HK-2 (cell line): Measurements from ENCODE around the gene KCNH1.
A peak's percentile ranks its signal among the peaks of the same experiment; 100 is the strongest.
"Not testable (repeated sequence)": the region's sequence is repeated elsewhere in the genome, so short reads cannot be mapped to it uniquely, and the experiment has no call there.

Source experiments
- DNase-seq: peaks from one replicate; pipeline ENCODE4 v3.0.0-alpha.2; 2018; ENCODE audit not compliant: unreplicated experiment

KCNH1 gene

GRCh38 chr1:211101481-211101880 lies 32.5 kb downstream of the KCNH1 start:
- DNase-seq, result no peak

- no peak for DNase-seq
These were observed 34.6 kb downstream of the KCNH1 start for GRCh38 chr1:211099393-211099792.

GRCh38 chr1:211095381-211095780 lies 38.6 kb downstream of the KCNH1 start:
- no peak for DNase-seq

GRCh38 chr1:211092955-211093354 lies 41.0 kb downstream of the KCNH1 start:
- no peak for DNase-seq

- DNase-seq, result no peak
These were observed 42.1 kb downstream of the KCNH1 start for GRCh38 chr1:211091867-211092266.

GRCh38 chr1:211089536-211089935 lies 44.4 kb downstream of the KCNH1 start:
- DNase-seq, result no peak

- DNase-seq, result no peak
These were observed 45.8 kb downstream of the KCNH1 start for GRCh38 chr1:211088156-211088555.

GRCh38 chr1:211082824-211083223 lies 51.1 kb downstream of the KCNH1 start:
- DNase-seq, result no peak

- DNase-seq, result not testable (repeated sequence)
These were observed 52.5 kb downstream of the KCNH1 start for GRCh38 chr1:211081447-211081846.

- no peak for DNase-seq
These were observed 65.0 kb downstream of the KCNH1 start for GRCh38 chr1:211068976-211069375.

- DNase-seq, result no peak
These were observed 67.1 kb downstream of the KCNH1 start for GRCh38 chr1:211066781-211067384.

GRCh38 chr1:211041838-211042237 lies 92.1 kb downstream of the KCNH1 start:
- DNase-seq, result not testable (repeated sequence)

- DNase-seq, result peak; percentile 56
These were observed 96.9 kb downstream of the KCNH1 start for GRCh38 chr1:211037095-211037494.

- DNase-seq, result peak; percentile 13
These were observed 97.4 kb downstream of the KCNH1 start for GRCh38 chr1:211036381-211037060.

- no peak for DNase-seq
These were observed 98.0 kb downstream of the KCNH1 start for GRCh38 chr1:211035821-211036380.

- DNase-seq, result no peak
These were observed 99.9 kb downstream of the KCNH1 start for GRCh38 chr1:211033921-211034525.

- no peak for DNase-seq
These were observed 109.0 kb downstream of the KCNH1 start for GRCh38 chr1:211024901-211025300.

GRCh38 chr1:211019266-211019665 lies 114.7 kb downstream of the KCNH1 start:
- DNase-seq, result no peak

GRCh38 chr1:211018690-211019089 lies 115.3 kb downstream of the KCNH1 start:
- DNase-seq, result no peak

- DNase-seq, result no peak
These were observed 116.8 kb downstream of the KCNH1 start for GRCh38 chr1:211017075-211017718.

GRCh38 chr1:211014275-211014674 lies 119.7 kb downstream of the KCNH1 start:
- no peak for DNase-seq
